H9 (cell line): ENCODE measurements around the gene MRPL41. TPM values are rescaled to one million over a fixed set of nuclear protein-coding genes. Genes with fewer than 3 reads are reported as not detected.
"Not testable (repeated sequence)": the region's sequence is repeated elsewhere in the genome, so short reads cannot be mapped to it uniquely, and the experiment has no call there.

Source experiments
- DNase-seq: peaks from one replicate; pipeline ENCODE4 v3.0.0-alpha.2; 2017
- H2AFZ ChIP-seq: one replicate; pipeline ENCODE4 v1.6.1; 2013; ENCODE audit warnings: mild to moderate bottlenecking, low read length, control low read depth, moderate library complexity
- H2AK5ac ChIP-seq: 2 replicates; pipeline ENCODE4 v1.6.1; 2013; ENCODE audit warnings: low read length, control low read depth, mixed read lengths; ENCODE audit not compliant: insufficient read length
- H2BK120ac ChIP-seq: one replicate; pipeline ENCODE4 v1.6.1; 2013; ENCODE audit warnings: low read depth, mild to moderate bottlenecking, low read length, control low read depth, inconsistent platforms; ENCODE audit not compliant: poor library complexity, severe bottlenecking
- H2BK12ac ChIP-seq: 2 replicates; pipeline ENCODE4 v1.6.1; 2013; ENCODE audit warnings: low read length, control low read depth, mixed read lengths, low read depth; ENCODE audit not compliant: insufficient read length
- H2BK15ac ChIP-seq: 2 replicates; pipeline ENCODE4 v1.6.1; 2013; ENCODE audit warnings: low read depth, low read length, control low read depth
- H2BK20ac ChIP-seq: one replicate; pipeline ENCODE4 v1.6.1; 2013; ENCODE audit warnings: low read depth, mild to moderate bottlenecking, low read length, control low read depth, inconsistent platforms; ENCODE audit not compliant: poor library complexity, severe bottlenecking
- H2BK5ac ChIP-seq: 2 replicates; pipeline ENCODE4 v1.6.1; 2013; ENCODE audit warnings: low read length, control low read depth, mixed read lengths; ENCODE audit not compliant: insufficient read length
- H3K14ac ChIP-seq: 2 replicates; pipeline ENCODE4 v1.6.1; 2013; ENCODE audit warnings: low read length, control low read depth; ENCODE audit not compliant: insufficient read depth
- H3K18ac ChIP-seq: 2 replicates; pipeline ENCODE4 v1.6.1; 2013; ENCODE audit warnings: low read depth, mild to moderate bottlenecking, mixed read lengths, low read length, control low read depth; ENCODE audit not compliant: insufficient read length
- H3K23ac ChIP-seq: 2 replicates; pipeline ENCODE4 v1.6.1; 2013; ENCODE audit warnings: low read length, control low read depth, mixed read lengths, low read depth; ENCODE audit not compliant: insufficient read length
- H3K23me2 ChIP-seq: 2 replicates; pipeline ENCODE4 v1.6.1; 2013; ENCODE audit warnings: low read depth, mild to moderate bottlenecking, mixed read lengths, low read length, control low read depth; ENCODE audit not compliant: insufficient read length, poor library complexity, severe bottlenecking
- H3K27ac ChIP-seq: 2 replicates; pipeline ENCODE4 v1.5.1; 2013; ENCODE audit warnings: low read length, control low read depth, mixed read lengths, low read depth; ENCODE audit not compliant: insufficient read length
- H3K27me3 ChIP-seq: 2 replicates; pipeline ENCODE4 v1.6.1; 2013; ENCODE audit warnings: low read length, control low read depth, inconsistent platforms; ENCODE audit not compliant: insufficient read depth
- H3K4ac ChIP-seq: 2 replicates; pipeline ENCODE4 v1.6.1; 2013; ENCODE audit warnings: low read depth, mild to moderate bottlenecking, control low read depth, inconsistent platforms, low read length, moderate library complexity
- H3K4me1 ChIP-seq: 2 replicates; pipeline ENCODE4 v1.6.1; 2013; ENCODE audit warnings: low read length, control low read depth, inconsistent platforms; ENCODE audit not compliant: insufficient read depth
- H3K4me2 ChIP-seq: 2 replicates; pipeline ENCODE4 v1.6.1; 2013; ENCODE audit warnings: low read length, control low read depth, mixed read lengths; ENCODE audit not compliant: insufficient read length, insufficient read depth
- H3K56ac ChIP-seq: 2 replicates; pipeline ENCODE4 v1.6.1; 2013; ENCODE audit warnings: low read depth, mild to moderate bottlenecking, mixed read lengths, low read length, control low read depth; ENCODE audit not compliant: insufficient read length
- H3K79me1 ChIP-seq: 2 replicates; pipeline ENCODE4 v1.6.1; 2013; ENCODE audit warnings: low read depth, mild to moderate bottlenecking, moderate library complexity, low read length, control low read depth, inconsistent platforms; ENCODE audit not compliant: insufficient read depth, poor library complexity, severe bottlenecking
- H3K79me2 ChIP-seq: 2 replicates; pipeline ENCODE4 v1.6.1; 2013; ENCODE audit warnings: low read length, control low read depth, inconsistent platforms; ENCODE audit not compliant: insufficient read depth
- H3K9ac ChIP-seq: 2 replicates; pipeline ENCODE4 v1.6.1; 2013; ENCODE audit warnings: low read length, control low read depth, mixed read lengths; ENCODE audit not compliant: insufficient read length; ENCODE audit errors: extremely low read depth
- H3K9me3 ChIP-seq: one replicate; pipeline ENCODE4 v1.6.1; 2013; ENCODE audit warnings: low read depth, low read length, inconsistent platforms; ENCODE audit not compliant: control insufficient read depth
- H3T11ph ChIP-seq: one replicate; pipeline ENCODE4 v1.6.1; 2013; ENCODE audit warnings: mild to moderate bottlenecking, low read length, control low read depth, inconsistent platforms
- H4K20me1 ChIP-seq: one replicate; pipeline ENCODE4 v1.6.1; 2013; ENCODE audit not compliant: control insufficient read depth, insufficient read length, insufficient read depth
- H4K5ac ChIP-seq: 2 replicates; pipeline ENCODE4 v1.6.1; 2013; ENCODE audit warnings: low read depth, mild to moderate bottlenecking, mixed read lengths, low read length, control low read depth; ENCODE audit not compliant: insufficient read length
- H4K8ac ChIP-seq: replicated peaks from 2 replicates; pipeline ENCODE4 v1.6.1; 2013; ENCODE audit warnings: low read length, control low read depth, mixed read lengths, low read depth; ENCODE audit not compliant: insufficient read length
- H4K91ac ChIP-seq: 2 replicates; pipeline ENCODE4 v1.6.1; 2013; ENCODE audit warnings: low read depth, mild to moderate bottlenecking, moderate library complexity, mixed read lengths, low read length, control low read depth; ENCODE audit not compliant: insufficient read length
- H3K27ac Mint-ChIP-seq, 3 experiments: 2 replicates in 2 of 3; 3 replicates in 1 of 3; pipeline ENCODE4 v1.8.0; 2020 to 2021; ENCODE audit warnings: mixed read lengths in 3 of 3, mild to moderate bottlenecking in 1 of 3, moderate library complexity in 1 of 3
- H3K27me3 Mint-ChIP-seq: 2 replicates; pipeline ENCODE4 v1.8.0; 2021; ENCODE audit warnings: low read depth, mild to moderate bottlenecking, moderate library complexity, mixed read lengths
- H3K36me3 Mint-ChIP-seq, 3 experiments: 2 replicates in 2 of 3; 3 replicates in 1 of 3; pipeline ENCODE4 v1.8.0; 2020 to 2021; ENCODE audit warnings: low read depth in 3 of 3, mixed read lengths in 3 of 3; ENCODE audit not compliant: insufficient read depth in 1 of 3
- H3K4me1 Mint-ChIP-seq, 2 experiments: 2 replicates each; pipeline ENCODE4 v1.8.0; 2020; ENCODE audit warnings: mixed read lengths in 2 of 2
- H3K4me3 Mint-ChIP-seq, 2 experiments: 2 replicates in 1 of 2; 3 replicates in 1 of 2; pipeline ENCODE4 v1.8.0; 2020 to 2021; ENCODE audit warnings: mild to moderate bottlenecking in 2 of 2, mixed read lengths in 2 of 2, moderate library complexity in 1 of 2
- H3K9me3 Mint-ChIP-seq, 2 experiments: 2 replicates in 1 of 2; 3 replicates in 1 of 2; pipeline ENCODE4 v1.8.0; 2020; ENCODE audit warnings: mild to moderate bottlenecking in 2 of 2, mixed read lengths in 2 of 2, moderate library complexity in 1 of 2
- WGBS: extraction: QIAGEN DNeasy Blood & Tissue Kit; methylation state at CpG from one replicate; pipeline ENCODE4 v1.1.7; 2013; ENCODE audit warnings: missing lambda C conversion rate, low lambda C conversion rate, mixed read lengths; ENCODE audit not compliant: insufficient read length; ENCODE audit errors: extremely low coverage; 5-methylcytosine and 5-hydroxymethylcytosine counted together
- total RNA-seq: library from RNA; stranded (reverse); gene quantifications from 2 replicates; pipeline ENCODE4 v1.2.1, GENCODE V29; 2021
- TF ChIP-seq, protein P1 (sequence below): fragments of 200-600 bp; sonication (generic); conservative IDR thresholded peaks from 3 replicates; pipeline ENCODE4 v1.8.0; 2021; ENCODE audit warnings: antibody characterized with exemption, mild to moderate bottlenecking

MRPL41 gene
- total RNA-seq, 1 experiment from 2014 or later: 52.2 TPM

DNA sequence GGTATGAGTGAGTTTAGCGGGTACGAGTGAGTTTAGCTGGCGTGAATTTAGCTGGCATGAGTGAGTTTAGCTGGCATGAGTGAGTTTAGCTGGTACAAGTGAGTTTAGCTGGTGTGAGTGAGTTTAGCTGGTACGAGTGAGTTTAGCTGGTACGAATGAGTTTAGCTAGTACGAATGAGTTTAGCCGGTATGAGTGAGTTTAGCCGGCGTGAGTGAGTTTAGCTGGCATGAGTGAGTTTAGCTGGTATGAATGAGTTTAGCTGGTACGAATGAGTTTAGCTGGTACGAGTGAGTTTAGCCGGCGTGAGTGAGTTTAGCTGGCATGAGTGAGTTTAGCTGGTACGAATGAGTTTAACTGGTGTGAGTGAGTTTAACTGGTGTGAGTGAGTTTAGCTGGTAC is 42.5 kb upstream of the MRPL41 start:
- Mint-ChIP-seq H3K4me3 (no peak overlapping the region), H3K27me3 (peaks cover 10% of the 10 kb centered on the region), H3K27ac (no peak overlapping the region), H3K4me1 (no peaks in the 10 kb centered on the region), H3K9me3 (peaks cover 17 to 70% of the 10 kb centered on the region in 2 experiments), H3K36me3 (peaks cover 0 to 2% (median 0%) of the 10 kb centered on the region in 3 experiments; a peak in 4 of 7 replicates)
- Histone ChIP-seq H3K4me2 (no peak overlapping the region), H4K5ac (no peak overlapping the region), H3K27ac (no peak overlapping the region), H3K79me2 (no peaks in the 10 kb centered on the region), H4K91ac (no peak overlapping the region), H3K56ac (no peak overlapping the region), H4K8ac (no peak overlapping the region), H3T11ph (no peak overlapping the region), H3K9ac (no peak overlapping the region), H3K23ac (no peak overlapping the region), H3K14ac (no peak overlapping the region), H2AFZ (no peak overlapping the region), H3K18ac (no peak overlapping the region), H3K27me3 (no peaks in the 10 kb centered on the region), H3K9me3 (no peaks in the 10 kb centered on the region), H2BK5ac (no peak overlapping the region), H2BK15ac (no peak overlapping the region), H2AK5ac (no peak overlapping the region), H3K4me1 (no peaks in the 10 kb centered on the region), H2BK12ac (no peak overlapping the region), H3K23me2 (no peaks in the 10 kb centered on the region), H2BK20ac (no peak overlapping the region), H2BK120ac (no peak overlapping the region), H3K4ac (no peak overlapping the region), H3K79me1 (no peaks in the 10 kb centered on the region), H4K20me1 (no peaks in the 10 kb centered on the region)
- TF ChIP-seq, protein P1, sequence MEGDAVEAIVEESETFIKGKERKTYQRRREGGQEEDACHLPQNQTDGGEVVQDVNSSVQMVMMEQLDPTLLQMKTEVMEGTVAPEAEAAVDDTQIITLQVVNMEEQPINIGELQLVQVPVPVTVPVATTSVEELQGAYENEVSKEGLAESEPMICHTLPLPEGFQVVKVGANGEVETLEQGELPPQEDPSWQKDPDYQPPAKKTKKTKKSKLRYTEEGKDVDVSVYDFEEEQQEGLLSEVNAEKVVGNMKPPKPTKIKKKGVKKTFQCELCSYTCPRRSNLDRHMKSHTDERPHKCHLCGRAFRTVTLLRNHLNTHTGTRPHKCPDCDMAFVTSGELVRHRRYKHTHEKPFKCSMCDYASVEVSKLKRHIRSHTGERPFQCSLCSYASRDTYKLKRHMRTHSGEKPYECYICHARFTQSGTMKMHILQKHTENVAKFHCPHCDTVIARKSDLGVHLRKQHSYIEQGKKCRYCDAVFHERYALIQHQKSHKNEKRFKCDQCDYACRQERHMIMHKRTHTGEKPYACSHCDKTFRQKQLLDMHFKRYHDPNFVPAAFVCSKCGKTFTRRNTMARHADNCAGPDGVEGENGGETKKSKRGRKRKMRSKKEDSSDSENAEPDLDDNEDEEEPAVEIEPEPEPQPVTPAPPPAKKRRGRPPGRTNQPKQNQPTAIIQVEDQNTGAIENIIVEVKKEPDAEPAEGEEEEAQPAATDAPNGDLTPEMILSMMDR: no peak
- DNase-seq: no peak
- WGBS: no CpG with 5 or more reads among the region's 14 CpGs

DNA sequence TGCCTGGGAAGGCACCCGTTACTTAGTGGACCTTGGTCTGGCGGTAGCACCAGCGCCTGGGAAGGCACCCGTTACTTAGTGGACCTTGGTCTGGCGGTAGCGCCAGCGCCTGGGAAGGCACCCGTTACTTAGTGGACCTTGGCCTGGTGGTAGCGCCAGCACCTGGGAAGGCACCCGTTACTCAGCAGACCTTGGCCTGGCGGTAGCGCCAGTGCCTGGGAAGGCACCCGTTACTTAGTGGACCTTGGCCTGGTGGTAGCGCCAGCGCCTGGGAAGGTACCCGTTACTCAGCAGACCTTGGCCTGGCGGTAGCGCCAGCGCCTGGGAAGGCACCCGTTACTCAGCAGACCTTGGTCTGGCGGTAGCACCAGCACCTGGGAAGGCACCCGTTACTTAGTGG is 40.6 kb upstream of the MRPL41 start:
- not testable (repeated sequence) for H3K4ac ChIP-seq, H2BK120ac ChIP-seq, H2BK5ac ChIP-seq, H3K27me3 ChIP-seq, H3K27ac Mint-ChIP-seq, H4K20me1 ChIP-seq, H2BK12ac ChIP-seq, H3K9me3 ChIP-seq, H4K91ac ChIP-seq, H3K4me1 ChIP-seq, H3K56ac ChIP-seq, H3K79me2 ChIP-seq, H2AFZ ChIP-seq, H3K18ac ChIP-seq, H3K4me3 Mint-ChIP-seq, H2BK20ac ChIP-seq, H3T11ph ChIP-seq, H2AK5ac ChIP-seq, H3K14ac ChIP-seq, H4K8ac ChIP-seq, H3K36me3 Mint-ChIP-seq, H3K4me1 Mint-ChIP-seq, DNase-seq, H3K27me3 Mint-ChIP-seq, H3K23ac ChIP-seq, H3K4me2 ChIP-seq, H3K9ac ChIP-seq, H2BK15ac ChIP-seq, H3K79me1 ChIP-seq, H4K5ac ChIP-seq, H3K27ac ChIP-seq, H3K23me2 ChIP-seq
- H3K9me3 Mint-ChIP-seq: peaks cover 17 to 57% of the 10 kb centered on the region in 2 experiments
- no CpG with 5 or more reads among the region's 22 CpGs for WGBS
